ENCODE results near the gene KIAA0232. TPM values are rescaled to one million over a fixed set of nuclear protein-coding genes. Genes with fewer than 3 reads are reported as not detected.

Gene KIAA0232
- total and polyA plus RNA-seq, 9 of the 15 experiments (the other 6 are each of a cell fraction or from before 2014, with no cell fraction given), result 3.5 to 17.4 (median 13.0) TPM

DNA sequence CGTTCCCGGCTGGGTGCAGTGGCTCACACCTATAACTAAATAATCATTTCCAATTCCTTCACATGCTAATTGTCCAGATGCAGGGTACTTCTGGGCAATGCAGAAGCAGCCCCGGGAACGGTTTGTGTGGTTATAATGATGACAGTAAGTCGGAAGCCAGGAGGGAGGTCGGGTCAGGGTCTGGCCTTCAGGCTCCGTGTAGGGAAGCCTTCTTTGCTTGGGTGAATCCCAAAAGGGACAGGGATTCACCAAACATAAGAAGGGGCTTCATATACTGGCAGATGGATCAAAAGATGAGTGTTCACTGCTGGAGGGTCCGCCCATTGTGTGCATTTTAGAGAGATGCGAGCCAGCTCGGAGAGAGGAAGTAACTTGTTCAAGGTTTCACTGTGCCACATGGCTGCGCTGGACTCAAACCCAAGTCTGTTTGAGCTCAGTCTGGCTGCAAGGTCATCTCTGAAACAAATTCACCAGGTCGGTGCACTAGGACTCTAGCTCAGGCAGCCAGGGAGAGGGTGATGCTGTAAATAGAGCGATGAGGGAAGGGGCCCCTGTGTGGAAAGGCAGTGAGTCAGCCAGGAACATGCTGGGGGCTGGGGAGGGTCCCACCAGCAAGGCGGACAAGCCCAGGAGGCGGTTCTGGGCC, 4.8 kb upstream of the KIAA0232 start:
- Histone ChIP-seq H3K4me2 (ENCODE audit: insufficient read depth, low read length) (peak overlapping the region; percentile 30), H3K79me2 (ENCODE audit: control insufficient read depth, insufficient read depth, low read length) (peaks cover under 1% of the 10 kb centered on the region; the same call in 1 of the 3 replicates), H3K9me3 (replicated peaks; ENCODE audit: control insufficient read depth, insufficient read depth, low read depth, low read length) (no peaks in the 10 kb centered on the region), H3K27me3 (ENCODE audit: control insufficient read depth in 2 of 2, insufficient read depth in 2 of 2, low read length in 2 of 2) (no peaks in the 10 kb centered on the region), H3K36me3 (ENCODE audit: control insufficient read depth, insufficient read depth, low read length) (no peaks in the 10 kb centered on the region), H3K4me3 (no peak overlapping the region), H3K27ac (ENCODE audit: extremely low read depth, low read depth, low read length) (no peak overlapping the region), H3K4me1 (replicated peaks in 1 of 2; ENCODE audit: control insufficient read depth in 2 of 2, insufficient read depth in 2 of 2, low read length in 2 of 2) (peaks cover 12 to 28% of the 10 kb centered on the region in 2 experiments; a peak in 4 of 5 replicates), H4K20me1 (replicated peaks; ENCODE audit: control insufficient read depth, insufficient read depth, low read length) (no peaks in the 10 kb centered on the region), H3K9ac (ENCODE audit: insufficient read depth in 1 of 2, low read depth in 2 of 2, low read length in 2 of 2) (no peak overlapping the region), H2AFZ (ENCODE audit: low read depth, low read length) (peak overlapping the region; percentile 86), H3K9me1 (ENCODE audit: control insufficient read depth, insufficient read depth, low read length) (no peaks in the 10 kb centered on the region)
- FAIRE-seq (no peak), ATAC-seq (no peak), DNase-seq (ENCODE audit: extremely low read depth in 1 of 4, low spot score in 3 of 4) (peak in 1 of 4 experiments; percentile 36)
- 48% methylated on average over 15 of the region's 15 CpGs for WGBS (ENCODE audit: insufficient coverage, low coverage, missing lambda C conversion rate)
- CTCF ChIA-PET (ENCODE audit: low intra/inter-chr PET ratio), result no interaction called here
- in situ Hi-C loops (cut with MboI), result no loop called here
- no TSS peak for BruUV-seq (replicated peaks)
- POLR2A ChIA-PET, result no interaction called here
- intact Hi-C loops (cut with micrococcal nuclease), result no loop called here
- TF ChIP-seq ZNF274 (IDR thresholded peaks at IDR 0.05; ENCODE audit: borderline replicate concordance, low read depth, low read length) (no peak), ZNF584 (CRISPR knock-in tag; IDR thresholded peaks at IDR 0.05; ENCODE audit: low read depth) (no peak), ZNF79 (CRISPR knock-in tag; IDR thresholded peaks at IDR 0.05; ENCODE audit: low read depth) (no peak), FOS (IDR thresholded peaks at IDR 0.05; ENCODE audit: extremely low read depth, insufficient read length) (no peak), YY1 (IDR thresholded peaks at IDR 0.05; ENCODE audit: borderline replicate concordance in 1 of 3, control insufficient read depth in 1 of 3, extremely low read depth in 1 of 3, insufficient read depth in 3 of 3, insufficient read length in 1 of 3, insufficient replicate concordance in 2 of 3, low read depth in 1 of 3, low read length in 2 of 3) (no peak), FUS (optimal IDR thresholded peaks at IDR 0.05; ENCODE audit: low read depth, low read length) (no peak), SIN3B (IDR thresholded peaks at IDR 0.05; ENCODE audit: low read depth) (no peak), RNF2 (IDR thresholded peaks at IDR 0.05) (no peak), NFYB (IDR thresholded peaks at IDR 0.05; ENCODE audit: extremely low read depth, insufficient read length) (no peak), ZNF699 (CRISPR knock-in tag; IDR thresholded peaks at IDR 0.05; ENCODE audit: insufficient replicate concordance) (no peak), ZNF143 (CRISPR knock-in tag; IDR thresholded peaks at IDR 0.05) (no peak), ARHGAP35 (IDR thresholded peaks at IDR 0.05; ENCODE audit: partially characterized antibody) (no peak), ZNF134 (CRISPR knock-in tag; conservative IDR thresholded peaks at IDR 0.05) (no peak), ETV6 (IDR thresholded peaks at IDR 0.05; ENCODE audit: borderline replicate concordance in 1 of 2, low read depth in 2 of 2, low read length in 1 of 2) (no peak), ETV6 (CRISPR knock-in tag; IDR thresholded peaks at IDR 0.05; ENCODE audit: borderline replicate concordance) (no peak), CHAMP1 (IDR thresholded peaks at IDR 0.05) (no peak), ZNF511 (CRISPR knock-in tag; IDR thresholded peaks at IDR 0.05) (0 out of 2 replicates have a peak, but pooled peaks have one; percentile 29), DMBX1 (CRISPR knock-in tag; IDR thresholded peaks at IDR 0.05; ENCODE audit: borderline replicate concordance) (no peak)
- TF ChIP-seq, protein P1, sequence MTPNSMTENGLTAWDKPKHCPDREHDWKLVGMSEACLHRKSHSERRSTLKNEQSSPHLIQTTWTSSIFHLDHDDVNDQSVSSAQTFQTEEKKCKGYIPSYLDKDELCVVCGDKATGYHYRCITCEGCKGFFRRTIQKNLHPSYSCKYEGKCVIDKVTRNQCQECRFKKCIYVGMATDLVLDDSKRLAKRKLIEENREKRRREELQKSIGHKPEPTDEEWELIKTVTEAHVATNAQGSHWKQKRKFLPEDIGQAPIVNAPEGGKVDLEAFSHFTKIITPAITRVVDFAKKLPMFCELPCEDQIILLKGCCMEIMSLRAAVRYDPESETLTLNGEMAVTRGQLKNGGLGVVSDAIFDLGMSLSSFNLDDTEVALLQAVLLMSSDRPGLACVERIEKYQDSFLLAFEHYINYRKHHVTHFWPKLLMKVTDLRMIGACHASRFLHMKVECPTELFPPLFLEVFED (CRISPR knock-in tag; conservative IDR thresholded peaks at IDR 0.05), result no peak

All from K562 (cell line).